ENCODE data around the gene PDE6A. TPM values are rescaled to one million over a fixed set of nuclear protein-coding genes. Genes with fewer than 3 reads are reported as not detected.

Gene PDE6A
- total and polyA plus RNA-seq, 9 of the 15 experiments (the other 6 are each of a cell fraction or from before 2014, with no cell fraction given): 0.01 to 0.04 (median 0.01) TPM; not detected in 6

GRCh38 chr5:149808264-149808982 is 136.2 kb downstream of the PDE6A start:
- no peak overlapping the region for H3K4me3 ChIP-seq
- H3K4me2 ChIP-seq (ENCODE audit: insufficient read depth, low read length): no peak overlapping the region
- FAIRE-seq (no peak), ATAC-seq (no peak), DNase-seq (ENCODE audit: extremely low read depth in 1 of 4, low spot score in 3 of 4) (no peak)
- POLR2A ChIA-PET: no interaction called here
- no peak overlapping the region for H2AFZ ChIP-seq (ENCODE audit: low read depth, low read length)
- CTCF ChIA-PET (ENCODE audit: low intra/inter-chr PET ratio): no interaction called here
- no TSS peak for BruUV-seq (replicated peaks)
- WGBS (ENCODE audit: insufficient coverage, low coverage, missing lambda C conversion rate): 42% methylated on average over 5 of the region's 5 CpGs
- peak overlapping the region in 1 of 2 experiments; percentile 11; a peak in 1 of 4 replicates for H3K9ac ChIP-seq (ENCODE audit: insufficient read depth in 1 of 2, low read depth in 2 of 2, low read length in 2 of 2)
- peaks cover 97% of the 10 kb centered on the region for H3K79me2 ChIP-seq (ENCODE audit: control insufficient read depth, insufficient read depth, low read length)
- intact Hi-C loops (cut with micrococcal nuclease) (loop anchor here (10.0 kb wide), 1 partner anchor 354 kb away; no protein-coding TSS in a partner anchor), in situ Hi-C loops (cut with MboI) (no loop called here)
- no peaks in the 10 kb centered on the region for H3K9me1 ChIP-seq (ENCODE audit: control insufficient read depth, insufficient read depth, low read length)
- no peaks in the 10 kb centered on the region for H3K9me3 ChIP-seq (replicated peaks; ENCODE audit: control insufficient read depth, insufficient read depth, low read depth, low read length)
- no peaks in the 10 kb centered on the region for H3K27me3 ChIP-seq (ENCODE audit: control insufficient read depth in 2 of 2, insufficient read depth in 2 of 2, low read length in 2 of 2)
- TF ChIP-seq ZC3H4 (CRISPR knock-in tag; IDR thresholded peaks at IDR 0.05; ENCODE audit: borderline replicate concordance) (no peak), ZKSCAN1 (IDR thresholded peaks at IDR 0.05; ENCODE audit: low read depth, low read length) (peak; percentile 96), ZNF511 (CRISPR knock-in tag; IDR thresholded peaks at IDR 0.05) (no peak), MAFG (tag; conservative IDR thresholded peaks at IDR 0.05) (no peak)
- H3K27ac ChIP-seq (ENCODE audit: extremely low read depth, low read depth, low read length): 0 out of 3 replicates have a peak overlapping the region, but pooled peaks have one; percentile 4
- peaks cover 15% of the 10 kb centered on the region; the same call in 2 of the 3 replicates for H3K36me3 ChIP-seq (ENCODE audit: control insufficient read depth, insufficient read depth, low read length)
- H4K20me1 ChIP-seq (replicated peaks; ENCODE audit: control insufficient read depth, insufficient read depth, low read length): peaks cover 19% of the 10 kb centered on the region; the same call in 1 of the 2 replicates
- peaks cover 58 to 77% of the 10 kb centered on the region in 2 experiments for H3K4me1 ChIP-seq (replicated peaks in 1 of 2; ENCODE audit: control insufficient read depth in 2 of 2, insufficient read depth in 2 of 2, low read length in 2 of 2)

Small RNA genes within 50 kb of the gene (small RNA-seq; reads per million reads assigned to genes)
- gene RF00019: not detected

Other genes starting within 250 kb of the PDE6A start
Only the 7 nearest of the 8 such genes appear.
- gene PPARGC1B, start 214.5 kb downstream of the PDE6A start, total RNA-seq (2014; rRNA removed): 8.6 and 10.9 TPM in 2 replicates
- gene PPARGC1B, start 214.5 kb downstream of the PDE6A start, total RNA-seq (2014; rRNA removed; fragmentation: Illumina TruSeq; extraction: Trizol): 7.1 TPM in 2 replicates
- gene PPARGC1B, start 214.5 kb downstream of the PDE6A start, total RNA-seq (2015; rRNA removed; fragmentation: Illumina TruSeq; extraction: Trizol): 7.3 and 8.1 TPM in 2 replicates
- 23.3 and 29.0 TPM in 2 replicates for gene PPARGC1B, start 214.5 kb downstream of the PDE6A start, total RNA-seq (2021)
- gene PPARGC1B, start 214.5 kb downstream of the PDE6A start, polyA plus RNA-seq (2011; rRNA removed): 2.8 and 3.0 TPM in 2 replicates
- gene PPARGC1B, start 214.5 kb downstream of the PDE6A start, polyA plus RNA-seq (2014; fragmentation: Illumina TruSeq; extraction: Trizol): 11.6 and 11.7 TPM in 2 replicates
- 1 to 10 TPM; 2.5 to 6.3 TPM for gene PPARGC1B, start 214.5 kb downstream of the PDE6A start, polyA plus RNA-seq (2014; fragmentation: Nextera tagmentation; extraction: Ambion mirVana)
- gene PPARGC1B, start 214.5 kb downstream of the PDE6A start, polyA plus RNA-seq (2014; rRNA removed): 8.7 and 8.8 TPM in 2 replicates
- gene SLC26A2, start 16.0 kb upstream of the PDE6A start, total RNA-seq (2014; rRNA removed): 3.1 and 3.6 TPM in 2 replicates
- 4.3 and 5.6 TPM in 2 replicates for gene SLC26A2, start 16.0 kb upstream of the PDE6A start, total RNA-seq (2014; rRNA removed; fragmentation: Illumina TruSeq; extraction: Trizol)
- 5.8 and 6.3 TPM in 2 replicates for gene SLC26A2, start 16.0 kb upstream of the PDE6A start, total RNA-seq (2015; rRNA removed; fragmentation: Illumina TruSeq; extraction: Trizol)
- gene SLC26A2, start 16.0 kb upstream of the PDE6A start, total RNA-seq (2021): 4.1 and 4.9 TPM in 2 replicates
- gene SLC26A2, start 16.0 kb upstream of the PDE6A start, polyA plus RNA-seq (2011; rRNA removed): 4.7 and 4.9 TPM in 2 replicates
- gene SLC26A2, start 16.0 kb upstream of the PDE6A start, polyA plus RNA-seq (2014; fragmentation: Illumina TruSeq; extraction: Trizol): 3.3 and 3.5 TPM in 2 replicates
- 1 to 10 TPM; 1.1 to 2.0 TPM for gene SLC26A2, start 16.0 kb upstream of the PDE6A start, polyA plus RNA-seq (2014; fragmentation: Nextera tagmentation; extraction: Ambion mirVana)
- 2.6 TPM in 2 replicates for gene SLC26A2, start 16.0 kb upstream of the PDE6A start, polyA plus RNA-seq (2014; rRNA removed)
- gene TIGD6, start 55.9 kb upstream of the PDE6A start, total RNA-seq (2014; rRNA removed): 3.9 and 5.2 TPM in 2 replicates
- 3.9 and 4.3 TPM in 2 replicates for gene TIGD6, start 55.9 kb upstream of the PDE6A start, total RNA-seq (2014; rRNA removed; fragmentation: Illumina TruSeq; extraction: Trizol)
- 3.8 and 4.3 TPM in 2 replicates for gene TIGD6, start 55.9 kb upstream of the PDE6A start, total RNA-seq (2015; rRNA removed; fragmentation: Illumina TruSeq; extraction: Trizol)
- 4.3 and 4.4 TPM in 2 replicates for gene TIGD6, start 55.9 kb upstream of the PDE6A start, total RNA-seq (2021)
- gene TIGD6, start 55.9 kb upstream of the PDE6A start, polyA plus RNA-seq (2011; rRNA removed): 4.9 and 5.1 TPM in 2 replicates
- 6.3 and 7.0 TPM in 2 replicates for gene TIGD6, start 55.9 kb upstream of the PDE6A start, polyA plus RNA-seq (2014; fragmentation: Illumina TruSeq; extraction: Trizol)
- gene TIGD6, start 55.9 kb upstream of the PDE6A start, polyA plus RNA-seq (2014; fragmentation: Nextera tagmentation; extraction: Ambion mirVana): 1 to 10 TPM; 1.8 to 2.3 TPM
- 3.1 and 4.0 TPM in 2 replicates for gene TIGD6, start 55.9 kb upstream of the PDE6A start, polyA plus RNA-seq (2014; rRNA removed)
- 32.1 and 44.2 TPM in 2 replicates for gene HMGXB3, start 55.9 kb upstream of the PDE6A start, total RNA-seq (2014; rRNA removed)
- gene HMGXB3, start 55.9 kb upstream of the PDE6A start, total RNA-seq (2014; rRNA removed; fragmentation: Illumina TruSeq; extraction: Trizol): 32.2 and 34.3 TPM in 2 replicates
- 32.2 and 34.7 TPM in 2 replicates for gene HMGXB3, start 55.9 kb upstream of the PDE6A start, total RNA-seq (2015; rRNA removed; fragmentation: Illumina TruSeq; extraction: Trizol)
- 44.1 and 44.3 TPM in 2 replicates for gene HMGXB3, start 55.9 kb upstream of the PDE6A start, total RNA-seq (2021)
- gene HMGXB3, start 55.9 kb upstream of the PDE6A start, polyA plus RNA-seq (2011; rRNA removed): 44.0 and 47.5 TPM in 2 replicates
- 40.0 and 41.0 TPM in 2 replicates for gene HMGXB3, start 55.9 kb upstream of the PDE6A start, polyA plus RNA-seq (2014; fragmentation: Illumina TruSeq; extraction: Trizol)
- 1 to 10 TPM; 1.8 to 2.1 TPM for gene HMGXB3, start 55.9 kb upstream of the PDE6A start, polyA plus RNA-seq (2014; fragmentation: Nextera tagmentation; extraction: Ambion mirVana)
- 31.7 and 31.9 TPM in 2 replicates for gene HMGXB3, start 55.9 kb upstream of the PDE6A start, polyA plus RNA-seq (2014; rRNA removed)
- gene CSF1R, start 141.8 kb upstream of the PDE6A start, total RNA-seq (2014; rRNA removed): not detected in 2 replicates
- not detected in 2 replicates for gene CSF1R, start 141.8 kb upstream of the PDE6A start, total RNA-seq (2014; rRNA removed; fragmentation: Illumina TruSeq; extraction: Trizol)
- not detected in 2 replicates for gene CSF1R, start 141.8 kb upstream of the PDE6A start, total RNA-seq (2015; rRNA removed; fragmentation: Illumina TruSeq; extraction: Trizol)
- gene CSF1R, start 141.8 kb upstream of the PDE6A start, total RNA-seq (2021): 0.20 and 0.22 TPM in 2 replicates
- gene CSF1R, start 141.8 kb upstream of the PDE6A start, polyA plus RNA-seq (2011; rRNA removed): 0.03 TPM in 1 of 2 replicates, not detected in the other
- not detected in 2 replicates for gene CSF1R, start 141.8 kb upstream of the PDE6A start, polyA plus RNA-seq (2014; fragmentation: Illumina TruSeq; extraction: Trizol)
- gene CSF1R, start 141.8 kb upstream of the PDE6A start, polyA plus RNA-seq (2014; fragmentation: Nextera tagmentation; extraction: Ambion mirVana): not detected
- gene CSF1R, start 141.8 kb upstream of the PDE6A start, polyA plus RNA-seq (2014; rRNA removed): 0.64 TPM in 1 of 2 replicates, not detected in the other
- 0.09 TPM in 1 of 2 replicates, not detected in the other for gene PDGFRB, start 211.1 kb upstream of the PDE6A start, total RNA-seq (2014; rRNA removed)
- gene PDGFRB, start 211.1 kb upstream of the PDE6A start, total RNA-seq (2014; rRNA removed; fragmentation: Illumina TruSeq; extraction: Trizol): 0.07 and 0.13 TPM in 2 replicates
- gene PDGFRB, start 211.1 kb upstream of the PDE6A start, total RNA-seq (2015; rRNA removed; fragmentation: Illumina TruSeq; extraction: Trizol): not detected in 2 replicates
- gene PDGFRB, start 211.1 kb upstream of the PDE6A start, total RNA-seq (2021): 0.51 and 0.86 TPM in 2 replicates
- 1.1 and 1.5 TPM in 2 replicates for gene PDGFRB, start 211.1 kb upstream of the PDE6A start, polyA plus RNA-seq (2011; rRNA removed)
- 0.03 and 0.09 TPM in 2 replicates for gene PDGFRB, start 211.1 kb upstream of the PDE6A start, polyA plus RNA-seq (2014; fragmentation: Illumina TruSeq; extraction: Trizol)
- gene PDGFRB, start 211.1 kb upstream of the PDE6A start, polyA plus RNA-seq (2014; fragmentation: Nextera tagmentation; extraction: Ambion mirVana): not detected
- gene PDGFRB, start 211.1 kb upstream of the PDE6A start, polyA plus RNA-seq (2014; rRNA removed): 0.01 and 0.07 TPM in 2 replicates
- gene CDX1, start 222.0 kb upstream of the PDE6A start, total RNA-seq (2014; rRNA removed): not detected in 2 replicates
- gene CDX1, start 222.0 kb upstream of the PDE6A start, total RNA-seq (2014; rRNA removed; fragmentation: Illumina TruSeq; extraction: Trizol): not detected in 2 replicates
- gene CDX1, start 222.0 kb upstream of the PDE6A start, total RNA-seq (2015; rRNA removed; fragmentation: Illumina TruSeq; extraction: Trizol): not detected in 2 replicates
- gene CDX1, start 222.0 kb upstream of the PDE6A start, total RNA-seq (2021): 0.16 TPM in 1 of 2 replicates, not detected in the other
- gene CDX1, start 222.0 kb upstream of the PDE6A start, polyA plus RNA-seq (2011; rRNA removed): 0.06 TPM in 1 of 2 replicates, not detected in the other
- not detected in 2 replicates for gene CDX1, start 222.0 kb upstream of the PDE6A start, polyA plus RNA-seq (2014; fragmentation: Illumina TruSeq; extraction: Trizol)
- gene CDX1, start 222.0 kb upstream of the PDE6A start, polyA plus RNA-seq (2014; fragmentation: Nextera tagmentation; extraction: Ambion mirVana): not detected
- gene CDX1, start 222.0 kb upstream of the PDE6A start, polyA plus RNA-seq (2014; rRNA removed): not detected in 2 replicates